C4-2B (cell line): ENCODE results near the gene SLC25A47.

Experiments used
- ZFX ChIP-seq: fragments of 450-650 bp; IDR thresholded peaks from 2 replicates; pipeline ENCODE4 v1.6.1; 2017
- TF ChIP-seq, protein P1 (sequence below): fragments of 450-650 bp; conservative IDR thresholded peaks from 2 replicates; pipeline ENCODE4 v1.5.1; 2017; ENCODE audit warnings: mild to moderate bottlenecking

DNA sequence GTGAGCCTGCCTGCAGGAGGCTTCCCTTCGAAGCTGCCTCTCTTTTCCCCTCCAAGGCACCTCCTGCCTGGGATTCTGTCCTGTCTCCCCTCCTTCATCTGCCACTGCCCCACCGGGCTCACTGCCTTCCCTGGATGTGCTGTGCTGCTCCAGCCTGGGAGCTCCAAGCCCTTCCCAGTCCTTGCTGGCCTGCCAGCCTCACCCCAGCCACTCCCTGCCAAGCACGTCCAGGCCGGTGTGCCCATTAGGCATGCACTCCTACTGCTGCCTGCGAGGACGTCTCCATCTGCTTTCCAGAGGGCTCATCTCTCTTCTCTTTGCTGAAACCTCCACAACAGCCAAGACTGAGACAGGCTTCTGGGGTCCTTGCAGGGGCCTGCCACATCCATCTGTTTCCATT is 8.4 kb upstream of the SLC25A47 start:
- TF ChIP-seq, protein P1, sequence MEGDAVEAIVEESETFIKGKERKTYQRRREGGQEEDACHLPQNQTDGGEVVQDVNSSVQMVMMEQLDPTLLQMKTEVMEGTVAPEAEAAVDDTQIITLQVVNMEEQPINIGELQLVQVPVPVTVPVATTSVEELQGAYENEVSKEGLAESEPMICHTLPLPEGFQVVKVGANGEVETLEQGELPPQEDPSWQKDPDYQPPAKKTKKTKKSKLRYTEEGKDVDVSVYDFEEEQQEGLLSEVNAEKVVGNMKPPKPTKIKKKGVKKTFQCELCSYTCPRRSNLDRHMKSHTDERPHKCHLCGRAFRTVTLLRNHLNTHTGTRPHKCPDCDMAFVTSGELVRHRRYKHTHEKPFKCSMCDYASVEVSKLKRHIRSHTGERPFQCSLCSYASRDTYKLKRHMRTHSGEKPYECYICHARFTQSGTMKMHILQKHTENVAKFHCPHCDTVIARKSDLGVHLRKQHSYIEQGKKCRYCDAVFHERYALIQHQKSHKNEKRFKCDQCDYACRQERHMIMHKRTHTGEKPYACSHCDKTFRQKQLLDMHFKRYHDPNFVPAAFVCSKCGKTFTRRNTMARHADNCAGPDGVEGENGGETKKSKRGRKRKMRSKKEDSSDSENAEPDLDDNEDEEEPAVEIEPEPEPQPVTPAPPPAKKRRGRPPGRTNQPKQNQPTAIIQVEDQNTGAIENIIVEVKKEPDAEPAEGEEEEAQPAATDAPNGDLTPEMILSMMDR: no peak
- TF ChIP-seq ZFX: no peak
